ENCODE results near the gene ALDH3B1.

- TF ChIP-seq POLR2A (IDR thresholded peaks at IDR 0.05; ENCODE audit: low read depth, low read length) (no peak), CEBPB (IDR thresholded peaks at IDR 0.05; ENCODE audit: low read depth, low read length) (no peak), MAFK (IDR thresholded peaks at IDR 0.05; ENCODE audit: low read depth, low read length) (no peak), CTCF (conservative IDR thresholded peaks at IDR 0.05; ENCODE audit: low read depth, low read length) (no peak)
These were observed 7.0 kb downstream of the ALDH3B1 start for GRCh38 chr11:68016904-68017817.

Data from IMR-90 (cell line).